Measurements from ENCODE around the gene RAC3.

Gene RAC3

DNA sequence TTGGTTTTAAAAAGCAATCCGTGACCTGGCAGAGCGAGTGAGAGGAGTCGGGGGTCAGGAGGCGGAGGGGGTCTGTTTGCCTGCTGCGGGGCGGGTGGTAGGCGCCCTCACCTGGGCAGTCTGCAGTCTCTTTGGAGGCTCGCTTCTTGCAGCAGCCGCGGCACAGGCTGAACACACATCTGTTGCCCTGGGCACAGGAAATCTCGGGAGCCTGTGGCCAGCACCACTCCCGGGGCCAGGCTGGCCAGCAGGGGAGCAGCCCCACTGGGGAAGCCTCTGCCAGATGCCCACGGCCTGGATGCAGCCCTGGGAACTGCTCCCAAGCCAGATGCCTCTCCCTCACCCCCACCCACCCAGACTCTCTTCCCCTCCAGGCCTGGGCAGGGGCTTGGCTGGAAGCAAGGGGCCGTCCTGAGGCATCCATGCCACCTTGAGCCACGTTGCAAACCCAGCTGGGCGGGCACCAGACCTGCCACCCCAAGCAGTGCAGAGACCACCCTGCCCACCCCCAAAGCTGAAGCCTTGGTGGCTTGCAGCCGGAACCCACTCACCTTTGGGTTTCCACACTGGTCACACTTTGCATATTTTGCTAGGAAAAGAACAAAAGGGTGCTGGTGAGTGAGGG, 26.9 kb downstream of the RAC3 start:
- DNase-seq = no peak

- DNase-seq = no peak
Measured at GRCh38 chr17:82058855-82059249, 27.4 kb downstream of the RAC3 start.

DNA sequence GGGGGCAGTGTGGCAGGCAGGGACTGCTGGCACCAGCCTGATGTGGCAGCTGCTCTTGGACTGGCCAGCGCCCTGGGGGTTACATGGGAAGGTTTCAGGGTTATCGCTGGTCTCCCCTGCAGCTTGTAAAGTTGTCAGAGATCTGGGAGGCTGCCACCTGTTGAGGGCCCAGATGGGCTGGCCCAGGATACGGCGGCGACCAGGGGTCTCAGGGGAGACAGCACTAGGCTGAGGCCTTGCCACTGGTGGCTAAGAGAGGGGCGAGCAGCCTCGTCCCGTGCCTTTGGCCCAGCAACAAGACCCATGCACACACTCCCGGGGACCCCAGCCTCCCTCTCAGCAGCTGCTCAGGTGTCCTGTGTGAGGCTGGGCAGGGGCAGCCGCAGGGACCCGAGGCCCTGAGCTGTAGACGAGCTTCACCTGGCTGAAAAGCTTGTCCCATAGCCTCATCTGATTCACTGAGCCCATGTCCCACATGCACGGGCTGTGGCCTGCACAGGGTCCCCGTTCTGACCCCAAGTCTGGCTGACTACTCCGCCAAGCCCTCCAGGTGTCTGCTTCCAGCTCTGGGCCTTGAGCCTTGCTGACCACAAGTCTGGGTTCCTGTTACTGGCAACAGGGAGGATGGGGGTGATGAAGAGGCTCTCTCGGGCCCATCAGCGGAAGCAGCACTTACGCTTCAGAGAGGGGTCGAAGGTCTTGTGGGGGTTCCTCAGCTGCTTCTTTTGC, 28.0 kb downstream of the RAC3 start:
- no peak for DNase-seq

- no peak for DNase-seq
Measured at GRCh38 chr17:82060001-82060380, 28.5 kb downstream of the RAC3 start.

DNA sequence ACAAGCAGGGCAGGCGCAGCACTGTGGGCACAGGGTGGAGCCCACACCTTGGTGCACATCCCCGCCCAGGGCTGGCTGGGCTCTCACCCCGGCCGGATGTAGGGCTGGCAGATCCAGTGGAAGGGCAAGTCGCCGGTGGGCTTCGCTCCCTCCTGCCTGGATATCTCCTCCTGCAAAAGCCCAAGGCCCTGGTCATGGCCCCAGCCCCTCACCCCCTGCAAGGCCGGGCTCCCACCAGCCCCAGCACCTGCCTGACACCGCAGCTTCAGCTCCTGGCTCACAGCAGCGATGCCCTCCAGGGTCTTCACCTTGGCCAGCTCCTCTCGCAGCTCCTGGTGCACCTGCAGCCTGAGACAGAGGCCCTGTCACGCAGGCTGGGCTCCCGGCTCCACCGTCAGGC, 29.1 kb downstream of the RAC3 start:
- DNase-seq = no peak

DNA sequence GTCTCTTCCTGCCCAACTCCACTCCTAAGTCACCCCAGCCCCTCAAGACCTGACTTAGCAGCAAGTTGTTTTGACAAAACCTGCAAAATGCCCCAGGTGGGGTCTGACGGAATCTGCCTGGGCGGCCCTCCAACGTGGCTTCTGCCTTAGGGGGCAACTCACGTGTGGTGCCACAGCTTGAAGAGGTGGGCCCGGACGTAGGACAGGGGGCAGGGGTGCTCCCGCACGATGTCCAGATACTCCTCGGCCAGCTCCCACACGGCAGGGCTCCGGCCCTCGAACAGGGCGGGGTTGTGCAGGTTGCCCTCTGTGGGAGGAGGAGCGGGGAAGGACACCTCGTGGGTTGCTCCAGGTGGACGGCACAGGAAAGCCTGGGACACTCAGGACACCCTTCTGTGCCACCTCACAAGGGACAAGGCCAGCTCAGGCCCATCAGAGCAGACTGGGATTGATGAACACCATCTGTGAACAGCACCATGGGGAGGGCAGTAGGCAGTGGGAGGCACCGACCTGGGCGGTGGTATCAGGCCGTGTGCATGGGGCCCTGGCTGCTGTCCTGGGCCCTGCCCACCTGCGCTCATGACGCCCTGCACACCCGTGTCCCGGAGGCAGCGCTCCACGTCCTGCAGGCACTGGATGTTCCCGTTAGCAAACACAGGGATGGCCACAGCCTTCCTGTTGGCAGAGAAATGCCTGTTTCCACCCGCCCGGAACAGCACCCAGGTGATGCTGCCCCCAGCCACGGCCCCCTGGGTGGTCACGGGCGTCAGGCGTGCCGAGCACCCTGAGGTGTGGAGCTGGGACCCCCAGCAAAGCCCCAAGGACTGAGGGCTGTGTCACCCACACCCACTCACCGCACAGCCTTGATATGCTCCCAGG, 29.8 kb downstream of the RAC3 start:
- no peak for DNase-seq

- DNase-seq = no peak
Measured at GRCh38 chr17:82062076-82062983, 30.9 kb downstream of the RAC3 start.

DNA sequence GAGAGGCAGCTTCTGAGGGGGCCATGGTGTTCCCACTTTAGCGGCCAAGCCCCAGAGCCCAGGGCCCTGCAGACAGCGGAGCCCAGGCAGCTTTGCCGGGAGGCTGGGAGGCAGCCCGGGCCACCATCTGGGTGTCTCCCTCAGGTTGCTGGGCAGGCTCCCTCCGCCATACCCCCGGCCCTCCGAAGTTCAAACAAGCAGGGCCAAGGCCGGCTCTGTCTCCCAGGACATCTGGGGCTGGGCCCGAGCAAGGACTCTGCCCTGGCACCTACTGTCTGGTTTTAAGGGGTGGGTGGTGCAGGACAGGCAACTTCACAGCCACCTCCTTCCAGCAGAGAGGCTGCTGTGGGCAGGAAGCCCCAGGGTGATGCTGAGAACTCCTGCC, 31.5 kb downstream of the RAC3 start:
- no peak for DNase-seq

DNA sequence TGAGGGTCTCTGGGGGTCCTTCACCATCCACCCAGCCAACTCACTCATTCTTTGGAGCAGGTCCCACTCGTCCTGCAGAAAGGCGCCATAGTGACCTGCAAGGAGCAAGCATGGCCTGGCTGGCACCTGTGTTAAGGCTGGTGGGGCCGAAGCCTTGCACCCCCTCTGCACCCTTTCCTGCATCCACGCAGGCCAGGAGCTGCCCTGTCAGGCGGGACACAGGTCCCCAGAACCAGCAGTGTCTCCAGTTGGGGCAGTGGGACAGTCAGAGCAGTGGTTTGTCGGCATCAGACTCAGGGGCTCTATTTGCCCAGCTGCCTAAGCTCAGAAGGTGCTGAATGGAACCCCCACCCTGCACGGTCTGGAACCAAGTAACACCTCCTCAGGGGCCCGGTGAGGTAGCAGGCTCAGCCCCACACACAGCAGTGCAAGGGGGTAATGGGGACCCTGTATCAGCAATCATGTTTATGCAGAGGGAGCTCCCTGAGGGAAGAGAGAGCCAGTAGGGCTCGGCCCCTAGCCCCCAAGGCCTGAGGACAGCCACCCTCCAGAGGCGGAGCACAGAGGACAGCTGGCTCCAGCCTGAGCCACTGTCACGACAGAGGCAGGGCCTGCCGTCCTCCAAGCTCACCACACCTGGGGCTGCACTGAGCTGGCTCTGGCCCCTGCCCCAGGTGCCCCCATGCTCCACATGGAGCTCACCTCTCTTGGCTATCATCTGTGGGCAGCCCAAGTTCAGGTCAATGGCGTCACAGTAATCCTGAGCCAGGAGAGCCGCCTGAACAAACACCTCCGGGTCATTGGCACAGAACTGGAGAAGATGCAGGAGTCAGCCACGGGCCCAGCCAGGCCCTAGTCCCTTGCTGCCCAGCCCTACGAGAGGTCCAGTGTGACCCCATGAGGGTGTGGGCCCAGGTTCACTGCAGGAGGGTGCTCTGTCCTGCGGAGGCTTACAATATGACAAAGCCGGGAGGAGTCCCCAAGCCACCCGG, 32.2 kb downstream of the RAC3 start:
- DNase-seq = no peak

GRCh38 chr17:82064433-82065192, 33.1 kb downstream of the RAC3 start:
- DNase-seq = no peak

GRCh38 chr17:82065193-82065637, 33.7 kb downstream of the RAC3 start:
- peak; percentile 46 for DNase-seq

GRCh38 chr17:82065638-82066303, 34.3 kb downstream of the RAC3 start, which contains the start of gene DUS1L:
DUS1L (minus strand) TSS chr17:82065804; CDS start chr17:82065059, 745 bp downstream.
- peak; percentile 74 for DNase-seq

DNA sequence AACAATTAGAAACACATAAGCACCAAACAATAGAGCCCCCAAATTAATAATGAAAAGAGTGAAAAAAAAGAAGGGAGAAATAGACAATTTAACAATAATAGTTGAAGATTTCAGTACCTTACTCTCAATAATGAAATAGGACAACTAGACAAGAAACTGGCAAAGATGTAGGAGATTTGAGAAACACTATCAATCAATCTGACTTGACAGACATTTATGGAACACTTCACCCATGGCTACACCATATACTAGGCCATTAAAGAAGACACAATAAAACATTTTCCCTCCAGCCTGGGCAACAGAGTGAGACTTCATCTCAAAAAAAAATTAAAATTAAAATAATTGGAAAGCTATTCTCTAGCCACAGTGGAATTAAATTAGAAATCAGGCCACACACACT, 39.1 kb downstream of the RAC3 start:
- DNase-seq = no peak

- no peak for DNase-seq
Measured at GRCh38 chr17:82072827-82073226, 41.3 kb downstream of the RAC3 start.

DNA sequence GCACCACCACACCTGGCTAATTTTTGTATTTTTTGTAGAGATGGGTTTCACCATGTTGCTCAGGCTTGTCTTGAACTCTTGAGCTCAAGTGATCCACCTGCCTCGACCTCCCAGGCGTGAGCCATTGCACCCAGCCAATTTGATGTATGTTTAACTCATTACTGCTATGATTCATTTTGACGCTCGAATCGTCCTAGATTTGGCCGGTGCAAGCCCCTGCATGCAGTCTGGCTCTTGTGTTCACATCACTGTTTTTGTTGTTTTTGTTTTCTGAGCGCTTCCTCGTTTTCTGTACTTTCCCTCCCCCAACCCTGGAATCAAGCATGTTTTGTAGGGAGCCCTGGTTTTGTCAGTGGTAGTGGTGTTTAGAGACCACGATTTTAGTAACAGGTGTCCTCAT, 42.0 kb downstream of the RAC3 start:
- DNase-seq = no peak

DNA sequence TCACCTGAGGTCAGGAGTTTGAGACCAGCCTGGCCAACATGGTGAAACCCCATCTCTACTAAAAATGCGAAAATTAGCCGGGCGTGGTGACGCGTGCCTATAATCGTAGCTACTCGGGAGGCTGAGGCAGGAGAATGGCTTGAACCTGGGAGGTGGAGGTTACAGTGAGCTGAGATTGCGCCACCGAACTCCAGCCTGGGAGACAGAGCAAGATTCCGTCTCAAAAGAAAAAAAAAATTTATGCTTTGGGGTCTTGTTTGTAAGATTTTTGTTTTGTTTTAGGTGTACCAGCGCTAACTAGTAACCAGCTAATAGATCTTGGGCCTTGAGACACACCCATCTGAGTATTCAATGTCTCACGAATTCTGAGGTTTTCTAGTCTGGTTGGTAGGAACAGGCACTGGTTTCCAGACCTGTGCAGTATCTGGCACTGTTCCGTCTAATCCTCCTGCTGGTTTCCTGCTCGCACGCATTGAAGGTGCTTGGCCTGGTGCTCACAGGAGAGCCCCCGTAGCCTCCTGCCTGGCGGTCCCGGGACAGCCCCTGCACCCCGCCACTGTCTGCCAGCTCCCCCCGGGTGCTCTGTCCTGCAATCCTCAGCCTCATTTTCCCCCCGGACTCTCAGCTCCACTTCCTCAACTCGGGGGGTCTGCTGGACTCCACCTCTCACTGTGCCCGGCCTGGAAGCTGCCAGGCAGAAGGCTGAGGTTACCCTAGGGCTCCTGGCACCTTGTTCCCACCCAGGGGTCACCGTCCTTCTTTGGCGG, 44.7 kb downstream of the RAC3 start:
- no peak for DNase-seq

- peak; percentile 1 for DNase-seq
Measured at GRCh38 chr17:82076785-82077591, 45.5 kb downstream of the RAC3 start.
